ENCODE data around the gene ASMT.

- TF ChIP-seq FOXM1 (IDR thresholded peaks at IDR 0.05; ENCODE audit: borderline replicate concordance) (no peak), SP1 (IDR thresholded peaks at IDR 0.05) (no peak), FOXK2 (IDR thresholded peaks at IDR 0.05) (no peak), L3MBTL2 (conservative IDR thresholded peaks at IDR 0.05) (no peak), NFRKB (IDR thresholded peaks at IDR 0.05) (no peak), ELF4 (IDR thresholded peaks at IDR 0.05) (no peak), TARDBP (IDR thresholded peaks at IDR 0.05) (no peak)
These were observed 42.7 kb downstream of the ASMT start for GRCh38 chrX:1657367-1658070.
